HEK293 (cell line): ENCODE results near the gene SMS.

ENCODE experiments used
- CTCF ChIA-PET: fragments of 350-600 bp; formaldehyde crosslinking; extraction: SDS; loops from one replicate; lab custom pipeline; 2021; ENCODE audit warnings: antibody characterized with exemption; lab: Yijun Ruan, JAX
- POLR2A ChIA-PET: fragments of 300-600 bp; formaldehyde crosslinking; extraction: SDS; loops from one replicate; lab custom pipeline; 2020; ENCODE audit warnings: antibody characterized with exemption, inconsistent platforms; lab: Yijun Ruan, JAX
- H3K27ac ChIP-seq: fragments of 200-500 bp; sonication (Bioruptor generic); 2 replicates; pipeline ENCODE4 v1.5.1; 2014; ENCODE audit warnings: low read depth, low read length, control low read depth, inconsistent platforms; ENCODE audit errors: extremely low read depth
- H3K36me3 ChIP-seq, 2 experiments: fragments of 200-500 bp in 1 of 2; sonication (Bioruptor generic) in 1 of 2; 1 replicate in 1 of 2; 2 replicates in 1 of 2; pipeline ENCODE4 v1.5.1; 2014 to 2017; ENCODE audit warnings: inconsistent platforms in 2 of 2, low read length in 2 of 2; ENCODE audit not compliant: control insufficient read depth in 2 of 2, insufficient read depth in 1 of 2
- H3K4me1 ChIP-seq: fragments of 200-500 bp; sonication (Bioruptor generic); 2 replicates; pipeline ENCODE4 v1.5.1; 2014; ENCODE audit warnings: mild to moderate bottlenecking, low read length, inconsistent platforms; ENCODE audit not compliant: control insufficient read depth, insufficient read depth
- H3K4me3 ChIP-seq: 2 replicates; pipeline ENCODE4 v1.5.1; 2011; ENCODE audit warnings: low read depth, mild to moderate bottlenecking, control low read depth, low read length, moderate library complexity
- H3K9me3 ChIP-seq: fragments of 200-500 bp; sonication (Bioruptor generic); 2 replicates; pipeline ENCODE4 v1.5.1; 2014; ENCODE audit warnings: low read depth, low read length, inconsistent platforms; ENCODE audit not compliant: control insufficient read depth, insufficient read depth
- BCL11A ChIP-seq: fragments of 450-650 bp; formaldehyde crosslinking; IDR thresholded peaks from 2 replicates; pipeline ENCODE4 v1.5.1; 2016; ENCODE audit warnings: low read depth, missing biosample characterization, missing genetic modification characterization
- GLIS1 ChIP-seq: fragments of 450-650 bp; formaldehyde crosslinking; IDR thresholded peaks from 2 replicates; pipeline ENCODE4 v1.5.1; 2016; ENCODE audit warnings: missing biosample characterization, missing genetic modification characterization
- IKZF3 ChIP-seq: fragments of 450-650 bp; IDR thresholded peaks from 2 replicates; pipeline ENCODE4 v1.5.0; 2018; ENCODE audit warnings: missing biosample characterization, mild to moderate bottlenecking, missing genetic modification characterization, moderate library complexity
- KLF17 ChIP-seq: fragments of 450-650 bp; formaldehyde crosslinking; IDR thresholded peaks from 2 replicates; pipeline ENCODE4 v1.5.1; 2016; ENCODE audit warnings: missing biosample characterization, missing genetic modification characterization
- PRDM1 ChIP-seq: fragments of 450-650 bp; formaldehyde crosslinking; IDR thresholded peaks from 2 replicates; pipeline ENCODE4; 2016; ENCODE audit warnings: missing biosample characterization, missing genetic modification characterization
- SP3 ChIP-seq: fragments of 450-650 bp; formaldehyde crosslinking; IDR thresholded peaks from 2 replicates; pipeline ENCODE4 v1.5.1; 2016; ENCODE audit warnings: missing biosample characterization, missing genetic modification characterization
- ZNF174 ChIP-seq: fragments of 450-650 bp; formaldehyde crosslinking; IDR thresholded peaks from 2 replicates; pipeline ENCODE4 v1.5.0; 2017; ENCODE audit warnings: missing biosample characterization, mild to moderate bottlenecking, missing genetic modification characterization
- ZNF473 ChIP-seq: fragments of 450-650 bp; formaldehyde crosslinking; IDR thresholded peaks from 2 replicates; pipeline ENCODE4 v1.5.1; 2017; ENCODE audit warnings: missing biosample characterization, missing genetic modification characterization
- ZNF600 ChIP-seq: fragments of 450-650 bp; formaldehyde crosslinking; IDR thresholded peaks from 2 replicates; pipeline ENCODE4 v1.5.1; 2016; ENCODE audit warnings: missing biosample characterization, missing genetic modification characterization
- ZNF629 ChIP-seq: fragments of 450-650 bp; formaldehyde crosslinking; IDR thresholded peaks from 2 replicates; pipeline ENCODE4 v1.5.1; 2017; ENCODE audit warnings: missing biosample characterization, missing genetic modification characterization
- ZNF639 ChIP-seq: fragments of 450-650 bp; formaldehyde crosslinking; IDR thresholded peaks from 2 replicates; pipeline ENCODE4 v1.5.1; 2016; ENCODE audit warnings: missing biosample characterization, missing genetic modification characterization
- ZNF660 ChIP-seq: fragments of 450-650 bp; IDR thresholded peaks from 2 replicates; pipeline ENCODE4 v1.5.1; 2018; ENCODE audit warnings: missing biosample characterization, mild to moderate bottlenecking, missing genetic modification characterization
- ZNF791 ChIP-seq: fragments of 450-650 bp; formaldehyde crosslinking; IDR thresholded peaks from 2 replicates; pipeline ENCODE4 v1.5.1; 2016; ENCODE audit warnings: missing biosample characterization, missing genetic modification characterization
- TF ChIP-seq, protein P1 (sequence below): fragments of 450-650 bp; formaldehyde crosslinking; IDR thresholded peaks from 2 replicates; pipeline ENCODE4 v1.5.1; 2017; ENCODE audit warnings: missing biosample characterization, mild to moderate bottlenecking, missing genetic modification characterization, moderate library complexity
- TF ChIP-seq, protein P2 (sequence below): fragments of 450-650 bp; formaldehyde crosslinking; IDR thresholded peaks from 2 replicates; pipeline ENCODE4 v1.5.1; 2016; ENCODE audit warnings: missing biosample characterization, missing genetic modification characterization
- TF ChIP-seq, protein P3 (sequence below): fragments of 450-650 bp; formaldehyde crosslinking; optimal IDR thresholded peaks from 2 replicates; pipeline ENCODE3; 2016; ENCODE audit warnings: missing biosample characterization, mild to moderate bottlenecking, missing genetic modification characterization

Gene SMS

DNA sequence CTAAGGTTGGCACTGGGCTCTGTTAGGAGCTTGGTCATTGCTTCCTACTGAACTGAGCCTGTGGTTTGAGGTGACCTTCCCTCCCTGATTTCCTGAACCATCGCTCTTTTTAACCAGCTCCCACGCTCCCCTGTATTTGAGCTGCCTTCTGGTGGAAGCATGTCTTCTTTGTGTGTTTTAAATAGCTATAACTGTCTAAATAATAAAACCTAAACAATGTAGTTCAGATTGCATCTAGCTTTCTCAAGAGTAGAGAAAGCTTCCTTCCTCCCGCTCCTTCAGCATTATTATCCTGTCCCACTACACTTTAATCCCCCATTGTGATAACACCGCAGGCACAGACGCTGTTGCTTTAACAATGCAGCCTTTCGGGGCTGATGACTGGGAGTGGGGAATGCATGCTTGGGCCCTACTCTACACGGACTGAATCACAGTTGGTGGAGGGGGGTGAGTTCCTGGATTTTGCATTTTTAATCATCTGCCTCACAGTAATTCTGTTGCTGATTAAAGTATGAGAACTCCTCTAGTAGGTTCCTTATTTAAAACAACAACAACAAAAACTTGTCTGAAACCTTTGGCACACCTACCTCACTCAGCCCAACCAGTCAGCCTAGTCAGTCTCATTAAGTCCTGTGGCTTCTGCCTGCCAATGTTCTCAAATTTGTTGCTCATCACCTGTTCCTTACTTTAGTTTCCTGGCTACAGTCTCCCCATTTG lies 6.6 kb downstream of the SMS start (continued):
- TF ChIP-seq, protein P1, sequence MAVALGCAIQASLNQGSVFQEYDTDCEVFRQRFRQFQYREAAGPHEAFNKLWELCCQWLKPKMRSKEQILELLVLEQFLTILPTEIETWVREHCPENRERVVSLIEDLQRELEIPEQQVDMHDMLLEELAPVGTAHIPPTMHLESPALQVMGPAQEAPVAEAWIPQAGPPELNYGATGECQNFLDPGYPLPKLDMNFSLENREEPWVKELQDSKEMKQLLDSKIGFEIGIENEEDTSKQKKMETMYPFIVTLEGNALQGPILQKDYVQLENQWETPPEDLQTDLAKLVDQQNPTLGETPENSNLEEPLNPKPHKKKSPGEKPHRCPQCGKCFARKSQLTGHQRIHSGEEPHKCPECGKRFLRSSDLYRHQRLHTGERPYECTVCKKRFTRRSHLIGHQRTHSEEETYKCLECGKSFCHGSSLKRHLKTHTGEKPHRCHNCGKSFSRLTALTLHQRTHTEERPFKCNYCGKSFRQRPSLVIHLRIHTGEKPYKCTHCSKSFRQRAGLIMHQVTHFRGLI, result peak; percentile 93
- TF ChIP-seq ZNF791 (no peak), KLF17 (no peak), IKZF3 (0 out of 2 replicates have a peak, but pooled peaks have one; percentile 19), PRDM1 (tag by site-specific recombination) (no peak), ZNF600 (tag by site-specific recombination) (0 out of 2 replicates have a peak, but pooled peaks have one; percentile 7), ZNF629 (tag by site-specific recombination) (no peak), ZNF174 (tag by site-specific recombination) (no peak), ZNF639 (tag by site-specific recombination) (no peak), ZNF473 (tag by site-specific recombination) (no peak), ZNF660 (no peak), GLIS1 (tag by site-specific recombination) (no peak)
- TF ChIP-seq, protein P2, sequence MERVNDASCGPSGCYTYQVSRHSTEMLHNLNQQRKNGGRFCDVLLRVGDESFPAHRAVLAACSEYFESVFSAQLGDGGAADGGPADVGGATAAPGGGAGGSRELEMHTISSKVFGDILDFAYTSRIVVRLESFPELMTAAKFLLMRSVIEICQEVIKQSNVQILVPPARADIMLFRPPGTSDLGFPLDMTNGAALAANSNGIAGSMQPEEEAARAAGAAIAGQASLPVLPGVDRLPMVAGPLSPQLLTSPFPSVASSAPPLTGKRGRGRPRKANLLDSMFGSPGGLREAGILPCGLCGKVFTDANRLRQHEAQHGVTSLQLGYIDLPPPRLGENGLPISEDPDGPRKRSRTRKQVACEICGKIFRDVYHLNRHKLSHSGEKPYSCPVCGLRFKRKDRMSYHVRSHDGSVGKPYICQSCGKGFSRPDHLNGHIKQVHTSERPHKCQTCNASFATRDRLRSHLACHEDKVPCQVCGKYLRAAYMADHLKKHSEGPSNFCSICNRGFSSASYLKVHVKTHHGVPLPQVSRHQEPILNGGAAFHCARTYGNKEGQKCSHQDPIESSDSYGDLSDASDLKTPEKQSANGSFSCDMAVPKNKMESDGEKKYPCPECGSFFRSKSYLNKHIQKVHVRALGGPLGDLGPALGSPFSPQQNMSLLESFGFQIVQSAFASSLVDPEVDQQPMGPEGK, result no peak
- TF ChIP-seq, protein P3, sequence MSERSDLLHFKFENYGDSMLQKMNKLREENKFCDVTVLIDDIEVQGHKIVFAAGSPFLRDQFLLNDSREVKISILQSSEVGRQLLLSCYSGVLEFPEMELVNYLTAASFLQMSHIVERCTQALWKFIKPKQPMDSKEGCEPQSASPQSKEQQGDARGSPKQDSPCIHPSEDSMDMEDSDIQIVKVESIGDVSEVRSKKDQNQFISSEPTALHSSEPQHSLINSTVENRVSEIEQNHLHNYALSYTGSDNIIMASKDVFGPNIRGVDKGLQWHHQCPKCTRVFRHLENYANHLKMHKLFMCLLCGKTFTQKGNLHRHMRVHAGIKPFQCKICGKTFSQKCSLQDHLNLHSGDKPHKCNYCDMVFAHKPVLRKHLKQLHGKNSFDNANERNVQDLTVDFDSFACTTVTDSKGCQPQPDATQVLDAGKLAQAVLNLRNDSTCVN, result no peak

- Histone ChIP-seq H3K4me1 (peaks cover 5% of the 10 kb centered on the region), H3K4me3 (no peak overlapping the region), H3K36me3 (no peaks in the 10 kb centered on the region), H3K9me3 (no peaks in the 10 kb centered on the region), H3K27ac (no peak overlapping the region)
- CTCF ChIA-PET, result interaction anchor here (1.0 to 1.1 kb wide), 2 partner anchors 14 to 248 kb away, joined by 3 read pairs; no protein-coding TSS in a partner anchor
- POLR2A ChIA-PET, result no interaction called here
- TF ChIP-seq SP3 (tag by site-specific recombination), result no peak
- TF ChIP-seq IKZF3, result peak; percentile 47; the same call in 1 of the 2 replicates
- TF ChIP-seq, protein P1, result 0 out of 2 replicates have a peak, but pooled peaks have one; percentile 9
- TF ChIP-seq BCL11A (tag by site-specific recombination), result no peak
Measured at GRCh38 chrX:21947671-21948070, 7.2 kb downstream of the SMS start.
